GM23338 (cell line): ENCODE data around the gene OCA2. TPM values are rescaled to one million over a fixed set of nuclear protein-coding genes. Genes with fewer than 3 reads are reported as not detected.

ENCODE experiments used
- ATAC-seq: fragments of 200-7000 bp; cut with Tn5 transposase; 3 replicates; pipeline ENCODE4 v1.9.1; 2020
- DNase-seq: peaks from one replicate; pipeline ENCODE4 v3.0.0-alpha.2; 2015; ENCODE audit warnings: low spot score
- H2AFZ ChIP-seq: fragments of 200-600 bp; sonication (generic); 2 replicates; pipeline ENCODE4 v1.8.0; 2016; ENCODE audit warnings: antibody characterized with exemption, mild to moderate bottlenecking, moderate library complexity
- H3F3A ChIP-seq: fragments of 200-600 bp; sonication (generic); replicated peaks from 2 replicates; pipeline ENCODE4 v1.8.0; 2017; ENCODE audit warnings: antibody characterized with exemption, mixed run types, low read depth
- H3K27ac ChIP-seq: fragments of 200-600 bp; sonication (generic); 2 replicates; pipeline ENCODE4 v1.6.1; 2016; ENCODE audit warnings: low read depth
- H3K27me3 ChIP-seq: fragments of 200-600 bp; sonication (generic); 2 replicates; pipeline ENCODE4 v1.8.0; 2016; ENCODE audit warnings: mild to moderate bottlenecking, mixed run types, moderate library complexity; ENCODE audit not compliant: insufficient read depth
- H3K36me3 ChIP-seq: fragments of 200-600 bp; sonication (generic); 2 replicates; pipeline ENCODE4 v1.8.0; 2016; ENCODE audit warnings: mild to moderate bottlenecking; ENCODE audit not compliant: insufficient read depth
- H3K4me1 ChIP-seq: fragments of 200-600 bp; sonication (generic); 2 replicates; pipeline ENCODE4 v1.8.0; 2016; ENCODE audit warnings: mild to moderate bottlenecking, moderate library complexity; ENCODE audit not compliant: insufficient read depth
- H3K4me2 ChIP-seq: fragments of 200-600 bp; sonication (generic); 2 replicates; pipeline ENCODE4 v1.7.1; 2017; ENCODE audit warnings: mixed run types
- H3K4me3 ChIP-seq: fragments of 200-600 bp; sonication (generic); 2 replicates; pipeline ENCODE4 v1.6.1; 2016; ENCODE audit warnings: mixed run types
- H3K79me2 ChIP-seq: fragments of 200-600 bp; sonication (generic); replicated peaks from 2 replicates; pipeline ENCODE4 v1.8.0; 2017; ENCODE audit warnings: mild to moderate bottlenecking; ENCODE audit not compliant: insufficient read depth
- H3K9me2 ChIP-seq: fragments of 200-600 bp; sonication (generic); 2 replicates; pipeline ENCODE4 v1.8.0; 2017; ENCODE audit not compliant: insufficient read depth
- H4K20me1 ChIP-seq: fragments of 200-600 bp; sonication (generic); replicated peaks from 2 replicates; pipeline ENCODE4 v1.8.0; 2017; ENCODE audit warnings: mild to moderate bottlenecking; ENCODE audit not compliant: insufficient read depth
- H3K27ac Mint-ChIP-seq: 2 replicates; pipeline ENCODE4 v1.8.0; 2020; ENCODE audit warnings: inconsistent platforms, mild to moderate bottlenecking, moderate library complexity, mixed read lengths
- H3K27me3 Mint-ChIP-seq: 3 replicates; pipeline ENCODE4 v1.8.0; 2022; ENCODE audit warnings: low read depth, mild to moderate bottlenecking, moderate library complexity, mixed read lengths, inconsistent platforms; ENCODE audit not compliant: insufficient read depth, poor library complexity
- H3K36me3 Mint-ChIP-seq: 3 replicates; pipeline ENCODE4 v1.8.0; 2021; ENCODE audit warnings: low read depth, mild to moderate bottlenecking, inconsistent platforms, moderate library complexity, mixed read lengths
- H3K4me1 Mint-ChIP-seq: 3 replicates; pipeline ENCODE4 v1.8.0; 2020; ENCODE audit warnings: mild to moderate bottlenecking, inconsistent platforms, mixed read lengths
- H3K4me3 Mint-ChIP-seq: 3 replicates; pipeline ENCODE4 v1.8.0; 2021; ENCODE audit warnings: moderate library complexity, mild to moderate bottlenecking, inconsistent platforms, mixed read lengths
- H3K9me3 Mint-ChIP-seq: 3 replicates; pipeline ENCODE4 v1.8.0; 2020; ENCODE audit warnings: moderate library complexity, mild to moderate bottlenecking, inconsistent platforms, mixed read lengths
- EZH2 ChIP-seq: fragments of 200-600 bp; sonication (generic); IDR thresholded peaks from one replicate; pipeline ENCODE4 v1.8.0; 2017; ENCODE audit warnings: antibody characterized with exemption, mild to moderate bottlenecking, low read depth; ENCODE audit not compliant: unreplicated experiment
- NANOG ChIP-seq: IDR thresholded peaks from 2 replicates; pipeline ENCODE4 v1.6.1; 2016; ENCODE audit warnings: antibody characterized with exemption, borderline replicate concordance
- POLR2AphosphoS5 ChIP-seq: IDR thresholded peaks from 2 replicates; pipeline ENCODE4 v1.6.1; 2016; ENCODE audit warnings: antibody characterized with exemption, low read depth
- STAT1 ChIP-seq: IDR thresholded peaks from one replicate; pipeline ENCODE4 v1.6.1; 2016; ENCODE audit warnings: antibody characterized with exemption; ENCODE audit not compliant: unreplicated experiment
- ZNF331 ChIP-seq: fragments of 250-450 bp; sonication (Bioruptor Pico); IDR thresholded peaks from 2 replicates; pipeline ENCODE4 v1.5.0; 2020; ENCODE audit warnings: low read depth, mild to moderate bottlenecking, moderate library complexity
- polyA plus RNA-seq: library from polyadenylated mRNA; unstranded; fragments of >200 nt; fragmentation: Nextera tagmentation; extraction: Ambion mirVana; gene quantifications from 2 replicates; pipeline ENCODE4 v1.2.1, GENCODE V29; 2016
- total RNA-seq: library from RNA; depleted of rRNA; stranded (reverse); fragments of >200 nt; shearing (Covaris generic); gene quantifications from 2 replicates; pipeline ENCODE4 v1.2.3, GENCODE V29; 2014
- TF ChIP-seq, protein P1 (sequence below): IDR thresholded peaks from one replicate; pipeline ENCODE4 v1.6.1; 2018; ENCODE audit warnings: antibody characterized with exemption; ENCODE audit not compliant: unreplicated experiment
- TF ChIP-seq, protein P2 (sequence below): IDR thresholded peaks from 2 replicates; pipeline ENCODE4 v1.6.1; 2016; ENCODE audit warnings: antibody characterized with exemption
- TF ChIP-seq, protein P3 (sequence below): fragments of 250-450 bp; sonication (Bioruptor Pico); IDR thresholded peaks from 2 replicates; pipeline ENCODE4 v1.5.0; 2020; ENCODE audit warnings: mild to moderate bottlenecking, moderate library complexity

The OCA2 gene
- total and polyA plus RNA-seq, 2 experiments from 2014 or later: 0.40 to 0.69 TPM

DNA sequence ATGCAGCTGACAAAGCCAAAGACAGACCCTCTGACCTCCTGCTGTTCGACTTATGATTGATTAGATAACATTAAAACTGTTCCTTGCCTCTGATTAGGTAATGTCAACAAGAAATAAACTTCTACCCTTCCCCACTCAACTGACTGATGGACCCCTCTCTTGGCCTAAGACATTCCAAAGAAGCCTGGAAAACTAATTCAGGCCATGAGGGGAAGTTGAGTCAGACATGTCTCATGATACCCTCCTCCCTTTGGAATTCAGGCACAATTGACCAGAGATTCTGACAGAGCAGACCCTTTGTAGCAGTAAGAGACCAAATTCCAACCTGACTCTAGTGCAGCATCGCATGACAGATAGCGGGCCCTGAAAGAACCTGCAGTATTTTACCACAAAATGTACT lies 354.5 kb downstream of the OCA2 start (continued):
- TF ChIP-seq, protein P1, sequence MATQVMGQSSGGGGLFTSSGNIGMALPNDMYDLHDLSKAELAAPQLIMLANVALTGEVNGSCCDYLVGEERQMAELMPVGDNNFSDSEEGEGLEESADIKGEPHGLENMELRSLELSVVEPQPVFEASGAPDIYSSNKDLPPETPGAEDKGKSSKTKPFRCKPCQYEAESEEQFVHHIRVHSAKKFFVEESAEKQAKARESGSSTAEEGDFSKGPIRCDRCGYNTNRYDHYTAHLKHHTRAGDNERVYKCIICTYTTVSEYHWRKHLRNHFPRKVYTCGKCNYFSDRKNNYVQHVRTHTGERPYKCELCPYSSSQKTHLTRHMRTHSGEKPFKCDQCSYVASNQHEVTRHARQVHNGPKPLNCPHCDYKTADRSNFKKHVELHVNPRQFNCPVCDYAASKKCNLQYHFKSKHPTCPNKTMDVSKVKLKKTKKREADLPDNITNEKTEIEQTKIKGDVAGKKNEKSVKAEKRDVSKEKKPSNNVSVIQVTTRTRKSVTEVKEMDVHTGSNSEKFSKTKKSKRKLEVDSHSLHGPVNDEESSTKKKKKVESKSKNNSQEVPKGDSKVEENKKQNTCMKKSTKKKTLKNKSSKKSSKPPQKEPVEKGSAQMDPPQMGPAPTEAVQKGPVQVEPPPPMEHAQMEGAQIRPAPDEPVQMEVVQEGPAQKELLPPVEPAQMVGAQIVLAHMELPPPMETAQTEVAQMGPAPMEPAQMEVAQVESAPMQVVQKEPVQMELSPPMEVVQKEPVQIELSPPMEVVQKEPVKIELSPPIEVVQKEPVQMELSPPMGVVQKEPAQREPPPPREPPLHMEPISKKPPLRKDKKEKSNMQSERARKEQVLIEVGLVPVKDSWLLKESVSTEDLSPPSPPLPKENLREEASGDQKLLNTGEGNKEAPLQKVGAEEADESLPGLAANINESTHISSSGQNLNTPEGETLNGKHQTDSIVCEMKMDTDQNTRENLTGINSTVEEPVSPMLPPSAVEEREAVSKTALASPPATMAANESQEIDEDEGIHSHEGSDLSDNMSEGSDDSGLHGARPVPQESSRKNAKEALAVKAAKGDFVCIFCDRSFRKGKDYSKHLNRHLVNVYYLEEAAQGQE: no peak
- TF ChIP-seq STAT1 (no peak), NANOG (no peak)

DNA sequence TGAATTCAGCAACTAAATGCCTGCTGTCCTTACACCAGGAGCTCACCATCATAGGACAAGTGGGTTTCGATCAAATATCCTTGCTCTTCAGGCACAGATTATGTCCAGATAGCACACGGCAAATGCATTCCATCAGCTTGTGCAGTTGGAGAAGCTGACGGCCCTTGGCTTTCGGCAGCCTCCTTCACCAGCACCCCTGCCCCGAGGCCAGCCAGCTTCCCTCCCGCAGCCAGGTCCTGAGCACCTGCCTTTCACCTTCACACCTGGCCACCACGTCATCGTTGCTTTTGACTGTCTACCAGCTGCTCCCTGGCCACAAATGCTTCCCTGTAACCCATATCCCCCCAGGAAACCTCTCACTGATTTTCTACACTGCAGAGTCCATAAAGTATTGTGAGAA lies 355.5 kb downstream of the OCA2 start:
- Mint-ChIP-seq H3K27me3 (peaks cover 7% of the 10 kb centered on the region), H3K36me3 (no peaks in the 10 kb centered on the region; the same call in 2 of the 3 replicates), H3K27ac (no peak overlapping the region)
- no peak for TF ChIP-seq POLR2AphosphoS5
- TF ChIP-seq, protein P2, sequence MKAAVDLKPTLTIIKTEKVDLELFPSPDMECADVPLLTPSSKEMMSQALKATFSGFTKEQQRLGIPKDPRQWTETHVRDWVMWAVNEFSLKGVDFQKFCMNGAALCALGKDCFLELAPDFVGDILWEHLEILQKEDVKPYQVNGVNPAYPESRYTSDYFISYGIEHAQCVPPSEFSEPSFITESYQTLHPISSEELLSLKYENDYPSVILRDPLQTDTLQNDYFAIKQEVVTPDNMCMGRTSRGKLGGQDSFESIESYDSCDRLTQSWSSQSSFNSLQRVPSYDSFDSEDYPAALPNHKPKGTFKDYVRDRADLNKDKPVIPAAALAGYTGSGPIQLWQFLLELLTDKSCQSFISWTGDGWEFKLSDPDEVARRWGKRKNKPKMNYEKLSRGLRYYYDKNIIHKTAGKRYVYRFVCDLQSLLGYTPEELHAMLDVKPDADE: no peak
- no peak for TF ChIP-seq STAT1
- TF ChIP-seq, protein P3, sequence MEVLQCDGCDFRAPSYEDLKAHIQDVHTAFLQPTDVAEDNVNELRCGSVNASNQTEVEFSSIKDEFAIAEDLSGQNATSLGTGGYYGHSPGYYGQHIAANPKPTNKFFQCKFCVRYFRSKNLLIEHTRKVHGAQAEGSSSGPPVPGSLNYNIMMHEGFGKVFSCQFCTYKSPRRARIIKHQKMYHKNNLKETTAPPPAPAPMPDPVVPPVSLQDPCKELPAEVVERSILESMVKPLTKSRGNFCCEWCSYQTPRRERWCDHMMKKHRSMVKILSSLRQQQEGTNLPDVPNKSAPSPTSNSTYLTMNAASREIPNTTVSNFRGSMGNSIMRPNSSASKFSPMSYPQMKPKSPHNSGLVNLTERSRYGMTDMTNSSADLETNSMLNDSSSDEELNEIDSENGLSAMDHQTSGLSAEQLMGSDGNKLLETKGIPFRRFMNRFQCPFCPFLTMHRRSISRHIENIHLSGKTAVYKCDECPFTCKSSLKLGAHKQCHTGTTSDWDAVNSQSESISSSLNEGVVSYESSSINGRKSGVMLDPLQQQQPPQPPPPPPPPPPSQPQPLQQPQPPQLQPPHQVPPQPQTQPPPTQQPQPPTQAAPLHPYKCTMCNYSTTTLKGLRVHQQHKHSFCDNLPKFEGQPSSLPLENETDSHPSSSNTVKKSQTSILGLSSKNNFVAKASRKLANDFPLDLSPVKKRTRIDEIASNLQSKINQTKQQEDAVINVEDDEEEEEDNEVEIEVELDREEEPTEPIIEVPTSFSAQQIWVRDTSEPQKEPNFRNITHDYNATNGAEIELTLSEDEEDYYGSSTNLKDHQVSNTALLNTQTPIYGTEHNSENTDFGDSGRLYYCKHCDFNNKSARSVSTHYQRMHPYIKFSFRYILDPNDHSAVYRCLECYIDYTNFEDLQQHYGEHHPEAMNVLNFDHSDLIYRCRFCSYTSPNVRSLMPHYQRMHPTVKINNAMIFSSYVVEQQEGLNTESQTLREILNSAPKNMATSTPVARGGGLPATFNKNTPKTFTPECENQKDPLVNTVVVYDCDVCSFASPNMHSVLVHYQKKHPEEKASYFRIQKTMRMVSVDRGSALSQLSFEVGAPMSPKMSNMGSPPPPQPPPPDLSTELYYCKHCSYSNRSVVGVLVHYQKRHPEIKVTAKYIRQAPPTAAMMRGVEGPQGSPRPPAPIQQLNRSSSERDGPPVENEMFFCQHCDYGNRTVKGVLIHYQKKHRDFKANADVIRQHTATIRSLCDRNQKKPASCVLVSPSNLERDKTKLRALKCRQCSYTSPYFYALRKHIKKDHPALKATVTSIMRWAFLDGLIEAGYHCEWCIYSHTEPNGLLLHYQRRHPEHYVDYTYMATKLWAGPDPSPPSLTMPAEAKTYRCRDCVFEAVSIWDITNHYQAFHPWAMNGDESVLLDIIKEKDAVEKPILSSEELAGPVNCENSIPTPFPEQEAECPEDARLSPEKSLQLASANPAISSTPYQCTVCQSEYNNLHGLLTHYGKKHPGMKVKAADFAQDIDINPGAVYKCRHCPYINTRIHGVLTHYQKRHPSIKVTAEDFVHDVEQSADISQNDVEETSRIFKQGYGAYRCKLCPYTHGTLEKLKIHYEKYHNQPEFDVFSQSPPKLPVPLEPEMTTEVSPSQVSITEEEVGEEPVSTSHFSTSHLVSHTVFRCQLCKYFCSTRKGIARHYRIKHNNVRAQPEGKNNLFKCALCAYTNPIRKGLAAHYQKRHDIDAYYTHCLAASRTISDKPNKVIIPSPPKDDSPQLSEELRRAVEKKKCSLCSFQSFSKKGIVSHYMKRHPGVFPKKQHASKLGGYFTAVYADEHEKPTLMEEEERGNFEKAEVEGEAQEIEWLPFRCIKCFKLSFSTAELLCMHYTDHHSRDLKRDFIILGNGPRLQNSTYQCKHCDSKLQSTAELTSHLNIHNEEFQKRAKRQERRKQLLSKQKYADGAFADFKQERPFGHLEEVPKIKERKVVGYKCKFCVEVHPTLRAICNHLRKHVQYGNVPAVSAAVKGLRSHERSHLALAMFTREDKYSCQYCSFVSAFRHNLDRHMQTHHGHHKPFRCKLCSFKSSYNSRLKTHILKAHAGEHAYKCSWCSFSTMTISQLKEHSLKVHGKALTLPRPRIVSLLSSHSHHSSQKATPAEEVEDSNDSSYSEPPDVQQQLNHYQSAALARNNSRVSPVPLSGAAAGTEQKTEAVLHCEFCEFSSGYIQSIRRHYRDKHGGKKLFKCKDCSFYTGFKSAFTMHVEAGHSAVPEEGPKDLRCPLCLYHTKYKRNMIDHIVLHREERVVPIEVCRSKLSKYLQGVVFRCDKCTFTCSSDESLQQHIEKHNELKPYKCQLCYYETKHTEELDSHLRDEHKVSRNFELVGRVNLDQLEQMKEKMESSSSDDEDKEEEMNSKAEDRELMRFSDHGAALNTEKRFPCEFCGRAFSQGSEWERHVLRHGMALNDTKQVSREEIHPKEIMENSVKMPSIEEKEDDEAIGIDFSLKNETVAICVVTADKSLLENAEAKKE (CRISPR knock-in tag): no peak
- TF ChIP-seq, protein P1: no peak
- no peak for TF ChIP-seq EZH2
- TF ChIP-seq ZNF331 (CRISPR knock-in tag): no peak

More for the DNA sequence above, 355.5 kb downstream of the OCA2 start:
- H3K79me2 ChIP-seq: no peaks in the 10 kb centered on the region
- H3K4me2 ChIP-seq: no peak overlapping the region
- no peaks in the 10 kb centered on the region for H3K27me3 ChIP-seq
- DNase-seq: no peak
- no peaks in the 10 kb centered on the region for H3F3A ChIP-seq
- H3K27ac ChIP-seq: no peak overlapping the region
- no peaks in the 10 kb centered on the region; the same call in 1 of the 3 replicates for H3K9me3 Mint-ChIP-seq
- H4K20me1 ChIP-seq: no peaks in the 10 kb centered on the region
- no peak for ATAC-seq
- no peak overlapping the region for H3K4me3 Mint-ChIP-seq
- peaks cover 15% of the 10 kb centered on the region for H3K9me2 ChIP-seq
- no peaks in the 10 kb centered on the region for H3K36me3 ChIP-seq
- H3K4me1 Mint-ChIP-seq: peaks cover 4% of the 10 kb centered on the region
- no peak overlapping the region for H3K4me3 ChIP-seq
- peaks cover 7% of the 10 kb centered on the region for H3K4me1 ChIP-seq
- H2AFZ ChIP-seq: no peak overlapping the region
